Skeletal muscle satellite cell (primary cell): ENCODE data around the gene CAMK1D.
"Not testable (repeated sequence)": the region's sequence is repeated elsewhere in the genome, so short reads cannot be mapped to it uniquely, and the experiment has no call there.

Experiments used
- H3K27me3 ChIP-seq: 2 replicates; pipeline ENCODE4 v1.7.0; 2013; ENCODE audit warnings: low read length; ENCODE audit not compliant: control insufficient read depth, insufficient read depth
- H3K36me3 ChIP-seq: 2 replicates; pipeline ENCODE4 v1.7.0; 2013; ENCODE audit warnings: mild to moderate bottlenecking, control low read depth, low read length; ENCODE audit not compliant: insufficient read depth
- H3K4me1 ChIP-seq: 2 replicates; pipeline ENCODE4 v1.7.0; 2013; ENCODE audit warnings: low read length; ENCODE audit not compliant: control insufficient read depth, insufficient read depth
- H3K4me2 ChIP-seq: 2 replicates; pipeline ENCODE4 v1.7.0; 2013; ENCODE audit warnings: mild to moderate bottlenecking, low read length
- H3K4me3 ChIP-seq: 2 replicates; pipeline ENCODE4 v1.7.0; 2013; ENCODE audit warnings: low read length
- H3K9ac ChIP-seq: 2 replicates; pipeline ENCODE4 v1.7.0; 2013; ENCODE audit warnings: mild to moderate bottlenecking, low read depth, low read length, moderate library complexity
- H3K9me3 ChIP-seq: replicated peaks from 2 replicates; pipeline ENCODE4 v1.7.0; 2013; ENCODE audit warnings: mild to moderate bottlenecking, control low read depth, low read length

CAMK1D gene

DNA sequence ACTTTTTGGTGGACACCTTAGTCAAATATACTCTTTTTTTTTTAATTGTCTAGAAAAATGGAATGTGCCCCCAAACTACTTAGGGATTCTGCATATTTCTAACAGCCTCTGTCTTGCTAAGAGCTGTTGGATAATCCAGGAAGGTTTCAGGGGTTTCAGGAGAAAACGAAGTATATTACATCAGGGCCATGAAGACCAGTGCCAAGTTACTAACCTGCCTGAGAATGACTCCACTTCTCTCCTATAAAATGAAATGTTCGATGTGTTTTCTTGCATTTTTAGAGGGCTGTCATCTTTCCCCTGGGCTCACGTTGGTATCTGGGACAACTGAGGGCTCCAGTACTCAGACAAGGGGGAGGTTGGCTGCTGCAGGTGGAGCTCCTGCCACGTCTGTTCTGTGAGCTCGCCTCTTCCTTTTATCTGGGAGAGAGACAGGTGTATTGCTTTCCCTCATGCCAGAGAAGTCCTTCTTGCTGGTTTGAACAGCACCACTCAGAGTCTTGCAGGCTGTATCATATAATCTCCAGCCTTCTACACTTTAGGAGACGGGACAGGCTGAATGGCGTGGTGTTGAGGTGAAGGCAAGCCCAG lies 71.3 kb downstream of the CAMK1D start:
- H3K9ac ChIP-seq, result no peak overlapping the region
- H3K4me3 ChIP-seq, result no peak overlapping the region
- H3K27me3 ChIP-seq, result peaks cover 12% of the 10 kb centered on the region
- H3K4me2 ChIP-seq, result no peak overlapping the region
- H3K4me1 ChIP-seq, result peaks cover 17% of the 10 kb centered on the region
- no peaks in the 10 kb centered on the region for H3K9me3 ChIP-seq
- no peaks in the 10 kb centered on the region for H3K36me3 ChIP-seq

DNA sequence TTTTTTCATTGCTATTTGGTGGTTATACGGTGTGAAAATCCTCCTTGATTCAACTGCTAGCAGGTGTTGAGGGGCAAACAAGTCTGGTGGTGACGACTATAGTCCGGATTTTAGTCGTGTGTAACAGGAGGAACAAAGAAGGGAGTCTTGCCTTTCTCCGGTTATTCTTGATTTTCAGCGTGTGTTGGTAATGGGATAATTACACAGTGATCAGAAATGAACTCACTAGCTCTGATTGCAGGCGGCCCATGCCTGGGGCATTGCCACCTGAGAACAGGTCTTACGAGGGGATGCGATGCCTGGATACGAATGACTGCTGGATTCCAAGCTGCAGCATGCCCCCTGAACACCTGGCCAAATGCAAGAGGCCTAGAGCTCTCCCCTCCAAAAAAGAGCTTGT lies 72.8 kb downstream of the CAMK1D start:
- Histone ChIP-seq H3K9me3 (no peaks in the 10 kb centered on the region), H3K36me3 (no peaks in the 10 kb centered on the region), H3K9ac (no peak overlapping the region), H3K27me3 (peaks cover 12% of the 10 kb centered on the region), H3K4me1 (peaks cover 17% of the 10 kb centered on the region), H3K4me3 (no peak overlapping the region), H3K4me2 (no peak overlapping the region)

DNA sequence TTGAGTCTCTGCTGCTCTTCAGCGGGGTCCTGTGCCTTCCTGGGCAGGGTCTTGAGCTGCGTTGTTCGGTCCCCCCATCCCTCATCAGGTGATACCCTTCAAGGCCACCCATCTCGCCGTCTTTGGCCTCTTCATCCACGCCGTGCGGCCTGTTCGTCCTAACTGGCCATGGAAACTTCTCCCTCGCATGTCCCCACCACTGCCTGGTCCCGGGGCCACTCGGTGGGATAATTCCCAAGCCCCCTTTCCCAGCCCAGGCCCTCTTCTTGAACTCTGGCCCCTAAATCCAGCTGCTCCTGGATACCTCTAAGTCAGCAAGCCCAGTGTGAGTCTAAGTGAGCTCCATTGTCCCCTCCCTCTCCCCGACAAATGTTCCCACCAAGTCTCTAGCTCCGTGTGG lies 74.5 kb downstream of the CAMK1D start:
- Histone ChIP-seq H3K27me3 (peaks cover 12% of the 10 kb centered on the region), H3K4me1 (peaks cover 13% of the 10 kb centered on the region), H3K4me3 (no peak overlapping the region), H3K36me3 (no peaks in the 10 kb centered on the region), H3K4me2 (no peak overlapping the region), H3K9ac (no peak overlapping the region), H3K9me3 (no peaks in the 10 kb centered on the region)

DNA sequence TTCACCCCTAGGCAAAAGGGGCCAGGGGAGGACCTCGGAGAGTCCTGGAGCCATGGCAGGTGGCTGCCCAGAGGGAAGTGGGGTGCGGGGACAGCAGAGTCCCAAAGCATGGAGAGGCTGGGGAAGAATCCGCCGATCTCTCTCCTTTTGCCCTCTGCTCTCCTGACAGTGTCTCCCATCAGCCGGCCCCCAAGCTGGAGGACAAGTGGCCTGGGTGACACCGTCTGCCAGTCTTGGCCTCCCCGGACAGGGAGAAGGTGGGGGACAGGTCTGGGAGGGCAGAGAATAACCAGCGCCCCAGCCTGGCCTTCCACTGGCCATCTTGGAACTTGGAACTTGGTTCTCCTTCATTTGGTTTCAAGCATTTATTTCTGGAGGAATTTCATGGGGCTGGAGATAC lies 77.9 kb downstream of the CAMK1D start:
- Histone ChIP-seq H3K27me3 (peaks cover 27% of the 10 kb centered on the region), H3K4me2 (no peak overlapping the region), H3K9ac (no peak overlapping the region)

DNA sequence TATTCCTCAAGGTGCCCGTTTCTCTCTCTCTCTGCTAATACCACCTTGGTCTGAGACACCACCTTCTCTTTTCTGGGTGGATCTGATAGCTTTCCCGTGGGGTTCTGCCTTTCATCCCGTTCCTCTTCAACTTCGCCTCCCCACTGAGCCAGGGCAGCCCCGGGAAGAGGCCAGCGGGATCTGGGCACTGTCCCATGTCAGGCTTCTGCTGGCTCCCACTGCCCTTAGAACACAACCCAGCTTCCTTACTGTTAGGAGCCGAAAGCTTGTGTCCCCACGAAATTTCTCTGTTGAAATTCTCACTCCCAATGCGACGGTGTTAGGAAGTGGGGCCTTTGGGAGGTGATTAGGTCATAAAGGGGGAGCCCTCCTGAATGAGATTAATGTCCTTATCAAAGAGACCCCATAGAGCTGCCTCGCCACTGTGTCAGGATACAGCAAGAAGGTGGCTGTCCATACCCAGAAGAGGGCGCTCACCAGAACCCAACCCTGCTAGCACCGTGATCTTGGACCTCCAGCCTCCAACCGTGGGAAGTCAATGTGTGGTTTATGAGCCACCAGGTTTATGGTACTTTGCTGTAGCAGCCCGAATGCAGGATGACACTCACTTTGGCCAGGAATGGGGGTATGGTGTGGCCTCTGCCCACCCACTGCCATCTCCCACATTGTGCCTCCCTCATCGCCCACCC lies 79.2 kb downstream of the CAMK1D start:
- Histone ChIP-seq H3K4me3 (no peak overlapping the region), H3K9me3 (no peaks in the 10 kb centered on the region), H3K4me2 (no peak overlapping the region), H3K9ac (no peak overlapping the region), H3K4me1 (no peaks in the 10 kb centered on the region), H3K36me3 (no peaks in the 10 kb centered on the region), H3K27me3 (peaks cover 39% of the 10 kb centered on the region)

More for the DNA sequence above, 77.9 kb downstream of the CAMK1D start:
- H3K9me3 ChIP-seq, result no peaks in the 10 kb centered on the region
- no peaks in the 10 kb centered on the region for H3K36me3 ChIP-seq
- H3K4me3 ChIP-seq, result no peak overlapping the region
- no peaks in the 10 kb centered on the region for H3K4me1 ChIP-seq

DNA sequence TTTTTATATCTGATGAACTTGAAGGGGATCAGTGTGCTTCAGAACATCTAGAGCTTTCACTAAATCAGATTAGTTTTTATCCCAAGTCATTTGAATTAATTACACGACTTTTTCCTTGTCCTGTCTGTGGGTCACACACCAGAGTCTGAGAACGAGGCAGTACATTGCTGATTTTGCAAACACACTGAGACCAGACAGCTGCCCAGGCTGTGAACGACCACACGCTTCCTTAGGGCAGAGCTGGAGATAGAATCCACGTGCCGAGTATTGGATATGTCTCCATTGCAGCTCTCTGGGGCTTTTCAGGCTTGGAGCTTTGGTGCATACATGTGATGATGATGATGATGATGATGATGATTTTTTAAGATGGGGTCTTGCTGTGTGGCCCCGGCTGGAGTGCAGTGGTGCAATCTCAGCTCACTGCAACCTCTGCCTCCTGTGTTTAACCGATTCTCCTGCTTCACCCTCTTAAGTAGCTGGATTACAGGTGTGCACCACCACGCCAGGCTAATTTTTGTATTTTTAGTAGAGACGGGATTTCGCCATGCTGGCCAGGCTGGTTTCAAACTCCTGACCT lies 81.1 kb downstream of the CAMK1D start:
- Histone ChIP-seq H3K9me3 (no peaks in the 10 kb centered on the region), H3K9ac (no peak overlapping the region), H3K27me3 (peaks cover 47% of the 10 kb centered on the region), H3K4me3 (no peak overlapping the region), H3K4me1 (no peaks in the 10 kb centered on the region), H3K36me3 (no peaks in the 10 kb centered on the region), H3K4me2 (no peak overlapping the region)

DNA sequence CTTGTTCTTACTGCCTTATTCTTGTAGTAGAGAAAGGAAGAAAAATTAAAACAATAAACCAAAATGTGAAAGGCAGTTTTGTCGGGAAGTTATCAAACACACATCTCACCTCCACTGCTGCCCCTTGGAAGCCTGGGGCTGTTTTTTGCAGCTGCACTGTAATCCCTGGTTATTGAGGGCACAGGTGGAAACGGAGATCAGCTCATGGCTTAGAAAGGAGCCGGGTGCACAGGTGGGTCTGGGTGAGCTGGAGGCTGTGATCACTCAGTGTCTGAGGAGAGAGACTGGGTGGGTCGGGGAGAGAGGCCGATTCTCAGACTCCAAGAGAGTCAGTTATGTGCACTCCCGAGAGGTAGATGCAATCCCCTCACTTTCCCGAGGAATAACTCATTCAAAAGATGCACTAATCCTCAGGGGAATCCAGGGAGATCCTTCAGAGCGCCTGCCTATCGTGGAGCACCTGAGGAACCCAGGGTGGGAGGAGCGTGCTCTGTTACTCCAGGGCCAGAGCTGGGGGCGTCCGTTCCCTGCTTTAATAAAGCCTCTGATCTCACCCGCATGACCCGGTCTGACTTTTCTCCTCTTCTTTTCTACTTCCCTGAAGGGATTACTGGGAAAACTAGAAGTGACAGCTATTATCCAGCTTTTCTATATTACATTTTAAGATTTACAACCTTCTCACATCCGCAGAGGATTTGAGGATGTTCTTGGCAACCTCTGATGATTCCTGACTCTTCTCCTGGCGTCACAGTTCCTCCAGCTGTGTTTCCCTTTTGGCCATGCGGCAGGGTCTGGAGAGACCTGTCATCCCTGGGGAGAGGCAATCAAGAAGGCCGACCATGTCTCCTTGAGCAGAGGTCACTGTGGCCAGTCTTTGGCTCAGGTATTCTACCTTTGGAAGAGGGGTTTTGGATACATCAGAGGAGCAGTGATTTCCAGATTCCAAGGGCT lies 82.1 kb downstream of the CAMK1D start:
- Histone ChIP-seq H3K27me3 (peaks cover 56% of the 10 kb centered on the region), H3K9me3 (no peaks in the 10 kb centered on the region), H3K4me1 (no peaks in the 10 kb centered on the region), H3K4me3 (no peak overlapping the region), H3K36me3 (no peaks in the 10 kb centered on the region), H3K9ac (no peak overlapping the region), H3K4me2 (no peak overlapping the region)

DNA sequence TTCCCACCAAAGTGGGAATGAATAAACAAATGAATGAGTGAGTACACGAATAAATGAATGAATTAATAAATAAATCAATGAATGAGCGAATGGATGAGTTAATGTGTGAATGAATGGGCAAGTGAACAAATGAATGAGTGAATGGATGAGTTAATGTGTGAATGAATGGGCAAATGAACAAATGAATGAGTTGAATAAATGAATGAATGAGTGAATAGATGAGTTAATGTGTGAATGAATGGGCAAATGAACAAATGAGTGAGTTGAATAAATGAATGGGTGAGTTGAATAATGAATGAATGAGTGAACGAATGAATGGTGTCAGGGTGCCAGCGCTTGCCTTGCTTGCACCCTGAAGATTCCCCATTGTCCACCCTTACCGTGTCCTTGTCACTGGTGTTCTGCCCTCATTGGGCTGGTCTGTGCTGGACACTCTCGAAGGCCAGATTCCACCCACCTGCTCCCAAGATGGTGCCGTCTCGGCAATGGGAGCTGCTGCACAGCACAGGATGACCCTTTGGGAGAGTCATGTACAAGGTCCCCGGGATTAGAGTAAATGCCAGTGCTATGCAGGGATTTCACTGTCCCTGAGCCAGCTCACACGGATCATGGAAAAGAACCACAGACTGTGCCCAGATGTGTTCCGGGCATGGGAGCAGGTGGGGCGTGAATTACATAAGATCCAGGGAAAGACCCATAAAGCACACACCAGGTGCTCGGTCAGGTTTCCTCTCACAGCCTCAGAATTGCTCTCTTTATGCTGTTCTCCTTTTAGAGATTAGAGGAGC lies 83.2 kb downstream of the CAMK1D start:
- H3K36me3 ChIP-seq, result no peaks in the 10 kb centered on the region
- no peak overlapping the region for H3K4me2 ChIP-seq
- no peaks in the 10 kb centered on the region for H3K4me1 ChIP-seq
- no peak overlapping the region for H3K4me3 ChIP-seq
- no peaks in the 10 kb centered on the region for H3K9me3 ChIP-seq
- H3K27me3 ChIP-seq, result peaks cover 61% of the 10 kb centered on the region
- no peak overlapping the region for H3K9ac ChIP-seq

DNA sequence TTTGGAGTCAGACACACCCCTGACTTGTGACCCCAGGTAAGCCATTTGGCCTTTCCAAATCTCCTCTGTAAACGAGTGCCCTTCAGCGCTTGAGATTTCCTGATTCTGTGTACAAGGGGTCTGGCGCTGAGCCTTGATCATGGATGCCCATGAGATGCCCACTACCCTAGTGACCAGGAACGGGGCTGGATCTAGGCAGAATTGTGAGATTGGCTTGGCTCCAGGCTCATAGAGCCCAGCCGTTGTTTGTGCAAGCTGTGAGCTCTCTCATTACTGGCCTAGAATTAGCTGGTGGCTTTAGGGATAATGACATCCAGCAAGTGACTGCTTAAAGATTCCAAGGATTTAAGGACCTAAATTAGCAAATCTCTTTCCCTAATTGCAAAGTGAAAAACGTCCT lies 84.9 kb downstream of the CAMK1D start:
- Histone ChIP-seq H3K9me3 (no peaks in the 10 kb centered on the region), H3K4me3 (no peak overlapping the region), H3K9ac (no peak overlapping the region), H3K27me3 (peaks cover 72% of the 10 kb centered on the region), H3K4me1 (no peaks in the 10 kb centered on the region), H3K36me3 (no peaks in the 10 kb centered on the region), H3K4me2 (no peak overlapping the region)

DNA sequence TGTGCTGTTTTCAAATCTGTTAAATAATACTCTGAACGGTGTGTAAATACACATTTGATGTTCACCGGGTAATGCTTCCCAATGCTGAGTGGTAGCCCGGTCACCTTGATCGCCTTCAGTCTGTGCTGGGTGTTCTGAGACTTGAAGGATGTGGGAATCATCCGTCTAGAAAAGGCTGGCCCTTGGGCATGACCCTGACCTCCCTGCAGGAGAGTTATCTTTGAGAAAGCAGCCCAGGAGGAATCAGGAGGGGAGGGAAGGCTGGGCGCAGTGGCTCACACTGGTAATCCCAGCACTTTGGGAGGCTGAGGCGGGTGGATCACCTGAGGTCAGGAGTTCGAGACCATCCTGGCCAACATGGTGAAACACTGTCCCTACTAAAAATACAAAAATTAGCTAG lies 85.3 kb downstream of the CAMK1D start:
- H3K4me2 ChIP-seq, H3K36me3 ChIP-seq, H3K9me3 ChIP-seq, H3K4me3 ChIP-seq, H3K4me1 ChIP-seq, H3K9ac ChIP-seq: not testable (repeated sequence)
- H3K27me3 ChIP-seq, result peaks cover 75% of the 10 kb centered on the region

DNA sequence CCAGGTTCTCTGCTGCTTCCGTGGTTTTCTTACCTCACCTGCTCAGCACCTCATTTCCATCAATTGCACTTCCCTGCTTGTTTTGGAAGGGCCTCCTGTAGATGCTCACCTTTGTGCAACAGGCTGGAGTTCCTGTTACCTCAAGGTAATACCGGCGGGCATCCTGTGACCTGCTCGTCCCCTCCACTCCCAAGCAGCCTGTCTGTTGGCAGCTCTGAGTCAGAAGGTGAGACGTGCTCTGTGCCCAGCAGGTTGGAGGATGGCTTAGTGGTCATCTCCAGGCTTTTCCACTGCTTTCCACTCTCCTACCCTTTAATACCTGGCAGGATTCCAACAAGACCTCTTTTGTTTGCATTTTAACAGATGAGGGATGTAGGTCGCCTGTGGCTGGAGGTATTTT lies 86.0 kb downstream of the CAMK1D start:
- H3K27me3 ChIP-seq, result peaks cover 68% of the 10 kb centered on the region
- H3K9ac ChIP-seq, result no peak overlapping the region
- no peaks in the 10 kb centered on the region for H3K9me3 ChIP-seq
- no peak overlapping the region for H3K4me2 ChIP-seq
- H3K36me3 ChIP-seq, result no peaks in the 10 kb centered on the region
- no peaks in the 10 kb centered on the region for H3K4me1 ChIP-seq
- no peak overlapping the region for H3K4me3 ChIP-seq
